GM15510 (cell line): ENCODE results near the gene PHACTR1.

Source experiments
- POLR2A ChIP-seq: IDR thresholded peaks from 3 replicates; pipeline ENCODE4 v1.6.1; 2011; ENCODE audit warnings: borderline replicate concordance; ENCODE audit not compliant: insufficient read length; ENCODE audit errors: extremely low read depth

Gene PHACTR1

GRCh38 chr6:13256266-13257001 is 539.9 kb downstream of the PHACTR1 start:
- TF ChIP-seq POLR2A = no peak

GRCh38 chr6:13259393-13259792 is 542.8 kb downstream of the PHACTR1 start:
- TF ChIP-seq POLR2A = no peak

- TF ChIP-seq POLR2A = no peak
These were observed 543.6 kb downstream of the PHACTR1 start for GRCh38 chr6:13260101-13260598.

- TF ChIP-seq POLR2A = no peak
These were observed 544.3 kb downstream of the PHACTR1 start for GRCh38 chr6:13260831-13261230.

- TF ChIP-seq POLR2A = peak; percentile 16
These were observed 545.0 kb downstream of the PHACTR1 start for GRCh38 chr6:13261464-13261994.

GRCh38 chr6:13262302-13263230 is 546.0 kb downstream of the PHACTR1 start:
- TF ChIP-seq POLR2A = no peak

DNA sequence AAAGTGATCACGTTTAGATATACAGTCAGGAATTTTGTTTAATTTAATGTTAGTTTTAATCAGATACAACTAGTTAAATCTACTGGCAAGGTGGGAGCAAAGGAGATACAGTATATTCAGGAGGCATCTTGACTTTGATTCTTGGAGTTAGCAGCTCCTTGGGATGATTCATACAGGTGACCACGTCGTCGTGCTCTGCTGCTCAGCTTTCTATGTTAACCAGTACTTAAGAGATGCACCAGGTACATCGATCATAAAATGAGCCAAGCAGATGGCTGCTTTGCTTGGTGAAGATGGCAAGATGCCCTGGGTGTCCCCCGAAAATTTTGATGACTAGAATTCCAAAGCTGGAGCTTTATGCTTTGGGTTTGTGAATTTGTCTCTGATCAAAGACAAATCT is 547.1 kb downstream of the PHACTR1 start:
- no peak for TF ChIP-seq POLR2A

- no peak for TF ChIP-seq POLR2A
These were observed 550.6 kb downstream of the PHACTR1 start for GRCh38 chr6:13267142-13267651.

DNA sequence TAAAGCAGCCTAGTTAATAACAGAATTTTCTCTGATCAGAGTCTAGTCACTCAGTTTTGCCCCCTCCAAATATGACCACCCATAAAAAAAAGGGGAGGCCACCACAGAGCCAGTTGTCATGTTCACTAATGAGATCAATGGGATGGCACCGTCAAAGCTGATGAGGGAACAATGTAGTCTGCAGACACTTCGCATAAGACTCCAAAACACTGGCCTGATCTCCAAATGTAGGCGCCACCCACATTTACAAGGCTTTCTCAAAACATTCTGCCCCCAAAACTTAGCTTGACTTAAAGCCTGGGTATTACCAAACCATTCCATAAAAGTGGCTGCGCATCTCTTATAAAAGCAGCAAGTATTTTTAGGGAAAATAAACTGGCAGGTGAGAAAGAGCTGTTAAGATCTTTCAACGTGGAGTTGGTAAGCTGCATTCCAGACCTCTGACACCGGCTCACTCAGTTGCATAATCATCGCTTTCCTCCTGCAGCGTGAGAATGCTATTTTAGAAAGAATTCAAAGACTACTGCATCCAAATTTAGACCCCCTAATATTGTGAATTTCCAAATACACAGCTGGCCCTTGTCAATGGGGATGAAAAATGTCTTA is 552.4 kb downstream of the PHACTR1 start:
- TF ChIP-seq POLR2A = no peak

GRCh38 chr6:13272131-13273046 is 555.8 kb downstream of the PHACTR1 start:
- peak; percentile 65 for TF ChIP-seq POLR2A

DNA sequence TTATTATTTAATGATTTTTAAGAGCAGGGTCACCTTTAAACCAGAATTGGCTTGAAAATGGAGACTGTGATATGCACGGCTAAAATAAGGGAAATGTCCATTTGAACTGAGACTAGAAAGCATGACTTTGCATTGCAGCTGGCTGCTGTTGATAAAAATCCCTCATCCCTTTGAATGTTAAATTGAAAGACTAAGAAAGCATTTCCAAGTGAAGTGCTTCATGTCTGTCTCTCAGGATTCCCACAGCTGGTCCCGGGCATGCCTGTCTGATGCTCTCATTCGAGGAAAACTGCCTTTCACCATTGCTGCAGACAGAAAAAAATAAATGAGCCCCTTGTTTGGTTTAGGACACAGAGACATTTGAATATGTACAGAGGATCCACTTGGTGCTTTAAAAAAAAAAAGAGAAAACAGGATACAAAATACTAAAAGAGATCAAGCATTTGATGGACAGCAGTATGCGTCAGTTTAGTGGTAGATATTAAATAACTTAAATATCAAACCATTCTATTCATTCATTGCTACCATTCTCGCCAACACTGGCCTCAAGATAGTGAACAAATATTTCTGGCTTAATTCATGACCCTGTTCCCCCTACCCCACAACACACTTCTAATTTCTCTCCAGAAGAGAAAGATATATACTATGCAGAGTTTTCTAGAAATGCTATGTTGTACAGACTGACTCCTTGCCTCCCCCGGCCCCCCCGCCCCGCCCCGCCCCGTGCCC is 556.8 kb downstream of the PHACTR1 start:
- TF ChIP-seq POLR2A = no peak

- peak; percentile 46 for TF ChIP-seq POLR2A
These were observed 557.6 kb downstream of the PHACTR1 start for GRCh38 chr6:13273931-13274706.
